Progenitor cell of endocrine pancreas (in vitro differentiated cells): ENCODE results near the gene EPN2. TPM values are rescaled to one million over a fixed set of nuclear protein-coding genes. Genes with fewer than 3 reads are reported as not detected.
"Not testable (repeated sequence)": the region's sequence is repeated elsewhere in the genome, so short reads cannot be mapped to it uniquely, and the experiment has no call there.

Source experiments
- DNase-seq: peaks from one replicate; pipeline ENCODE4 v3.0.0; 2021; ENCODE audit warnings: low spot score; ENCODE audit not compliant: unreplicated experiment
- H3K27ac Mint-ChIP-seq: 2 replicates; pipeline ENCODE4 v1.8.0; 2021; ENCODE audit warnings: mild to moderate bottlenecking, moderate library complexity, mixed read lengths
- H3K27me3 Mint-ChIP-seq: 2 replicates; pipeline ENCODE4 v1.8.0; 2021; ENCODE audit warnings: mixed read lengths
- H3K36me3 Mint-ChIP-seq: 2 replicates; pipeline ENCODE4 v1.8.0; 2022; ENCODE audit warnings: mixed read lengths; ENCODE audit not compliant: insufficient read depth
- H3K4me1 Mint-ChIP-seq: 2 replicates; pipeline ENCODE4 v1.8.0; 2021; ENCODE audit warnings: low read depth, mixed read lengths
- H3K4me3 Mint-ChIP-seq: 2 replicates; pipeline ENCODE4 v1.8.0; 2021; ENCODE audit warnings: low read depth, mild to moderate bottlenecking, moderate library complexity, mixed read lengths
- H3K9me3 Mint-ChIP-seq: 2 replicates; pipeline ENCODE4 v1.8.0; 2021; ENCODE audit warnings: low read depth, mixed read lengths
- total RNA-seq: library from RNA; stranded (reverse); gene quantifications from 2 replicates; pipeline ENCODE4 v1.2.1, GENCODE V29; 2021
- TF ChIP-seq, protein P1 (sequence below): fragments of 200-600 bp; sonication (generic); IDR thresholded peaks from one replicate; pipeline ENCODE4 v1.5.0; 2021; ENCODE audit warnings: antibody characterized with exemption, mild to moderate bottlenecking; ENCODE audit not compliant: unreplicated experiment

The EPN2 gene
- total RNA-seq, 1 donor from 2014 or later = 49.8 TPM

DNA sequence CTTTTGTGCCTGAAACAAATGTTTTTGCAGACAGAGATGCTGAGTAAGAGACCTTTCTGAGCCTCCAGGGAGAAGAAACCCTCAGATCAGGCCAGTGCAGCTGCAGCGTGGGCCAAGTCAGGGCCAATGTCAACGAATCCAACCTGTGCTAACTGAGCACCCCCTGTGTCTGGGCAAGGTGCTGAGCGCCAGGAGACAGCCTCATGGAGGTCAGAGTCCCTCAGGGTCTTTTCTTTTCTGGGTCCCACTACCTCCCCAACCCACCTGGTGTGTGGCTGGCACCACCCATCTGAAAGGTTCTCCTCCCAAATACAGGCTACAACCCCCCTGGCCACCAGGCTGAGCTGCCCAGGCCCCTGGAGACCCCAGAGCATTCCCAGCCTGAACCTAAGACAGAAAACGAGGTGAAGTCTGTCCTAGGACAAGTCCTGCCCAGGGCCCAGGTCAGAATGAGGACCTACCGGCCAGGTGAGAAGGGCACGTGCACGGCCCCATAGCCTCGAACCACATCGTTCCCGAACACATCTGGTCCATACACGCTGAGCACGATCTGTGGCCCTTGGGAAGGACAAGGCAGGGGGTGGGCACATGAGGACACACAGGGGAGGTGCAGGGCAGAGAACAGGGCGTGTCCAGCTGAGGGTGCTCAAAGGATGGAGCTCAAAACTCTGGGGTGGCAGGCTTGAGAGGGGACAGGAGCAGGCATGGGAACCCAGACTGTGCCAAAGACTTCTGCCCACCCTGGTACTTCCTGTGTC lies 110.3 kb downstream of the EPN2 start:
- peaks cover 13% of the 10 kb centered on the region for H3K36me3 Mint-ChIP-seq
- TF ChIP-seq, protein P1, sequence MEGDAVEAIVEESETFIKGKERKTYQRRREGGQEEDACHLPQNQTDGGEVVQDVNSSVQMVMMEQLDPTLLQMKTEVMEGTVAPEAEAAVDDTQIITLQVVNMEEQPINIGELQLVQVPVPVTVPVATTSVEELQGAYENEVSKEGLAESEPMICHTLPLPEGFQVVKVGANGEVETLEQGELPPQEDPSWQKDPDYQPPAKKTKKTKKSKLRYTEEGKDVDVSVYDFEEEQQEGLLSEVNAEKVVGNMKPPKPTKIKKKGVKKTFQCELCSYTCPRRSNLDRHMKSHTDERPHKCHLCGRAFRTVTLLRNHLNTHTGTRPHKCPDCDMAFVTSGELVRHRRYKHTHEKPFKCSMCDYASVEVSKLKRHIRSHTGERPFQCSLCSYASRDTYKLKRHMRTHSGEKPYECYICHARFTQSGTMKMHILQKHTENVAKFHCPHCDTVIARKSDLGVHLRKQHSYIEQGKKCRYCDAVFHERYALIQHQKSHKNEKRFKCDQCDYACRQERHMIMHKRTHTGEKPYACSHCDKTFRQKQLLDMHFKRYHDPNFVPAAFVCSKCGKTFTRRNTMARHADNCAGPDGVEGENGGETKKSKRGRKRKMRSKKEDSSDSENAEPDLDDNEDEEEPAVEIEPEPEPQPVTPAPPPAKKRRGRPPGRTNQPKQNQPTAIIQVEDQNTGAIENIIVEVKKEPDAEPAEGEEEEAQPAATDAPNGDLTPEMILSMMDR = no peak
- peaks cover 8% of the 10 kb centered on the region for H3K4me1 Mint-ChIP-seq
- peak overlapping the region; percentile 86 for H3K27ac Mint-ChIP-seq
- no peak overlapping the region for H3K4me3 Mint-ChIP-seq
- H3K27me3 Mint-ChIP-seq = no peaks in the 10 kb centered on the region
- no peaks in the 10 kb centered on the region for H3K9me3 Mint-ChIP-seq
- no peak for DNase-seq

DNA sequence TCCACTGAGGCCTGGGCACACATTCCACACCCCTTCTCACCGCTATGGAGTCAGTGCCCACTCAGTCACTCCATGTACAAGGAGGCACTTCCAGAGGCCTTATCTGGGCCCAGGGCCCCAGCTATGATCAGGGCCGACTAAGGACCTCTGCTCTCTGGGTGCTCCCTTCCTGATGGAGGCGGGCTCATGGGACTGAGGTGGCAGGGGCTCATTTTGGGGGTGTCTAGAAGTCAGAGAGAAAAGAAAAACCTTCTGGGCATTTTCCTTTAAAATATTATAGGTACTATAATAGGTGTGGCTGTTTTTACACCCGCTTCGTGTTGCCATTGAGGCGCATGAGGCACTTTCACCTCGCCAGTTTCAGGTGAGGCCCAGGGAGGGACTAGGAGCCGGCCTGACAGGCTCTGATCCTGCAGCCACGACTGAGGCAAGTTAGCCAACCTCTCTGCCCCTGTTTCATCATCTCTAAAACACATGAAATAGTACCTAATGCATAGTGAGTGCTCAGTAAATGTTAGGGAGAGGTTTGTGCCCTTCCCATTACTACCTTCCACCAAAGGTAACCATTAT lies 111.0 kb downstream of the EPN2 start:
- H3K36me3 Mint-ChIP-seq = peaks cover 13% of the 10 kb centered on the region
- H3K27me3 Mint-ChIP-seq = no peaks in the 10 kb centered on the region
- no peaks in the 10 kb centered on the region for H3K9me3 Mint-ChIP-seq
- peaks cover 8% of the 10 kb centered on the region for H3K4me1 Mint-ChIP-seq
- no peak overlapping the region for H3K4me3 Mint-ChIP-seq
- DNase-seq = no peak
- TF ChIP-seq, protein P1 = no peak
- peak overlapping the region; percentile 41 for H3K27ac Mint-ChIP-seq

DNA sequence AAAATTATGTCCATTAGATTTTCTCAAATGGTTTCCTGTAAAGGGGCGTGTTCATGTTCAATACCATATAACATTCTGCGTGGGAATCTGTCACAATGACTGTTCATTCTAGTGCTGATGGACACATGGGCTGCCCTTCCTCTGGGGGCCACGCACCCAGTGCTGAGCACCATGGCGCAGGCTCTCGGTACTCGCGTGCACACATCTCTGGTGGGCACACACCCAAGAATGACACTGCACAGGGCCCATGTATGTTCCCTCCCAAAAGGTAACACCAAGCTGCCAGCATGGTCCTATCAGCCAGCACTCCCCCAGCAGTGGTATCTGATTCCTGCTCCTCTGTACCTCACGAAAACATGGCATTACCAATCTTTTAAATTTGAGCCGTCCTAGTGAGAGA lies 111.6 kb downstream of the EPN2 start:
- H3K9me3 Mint-ChIP-seq = no peaks in the 10 kb centered on the region

DNA sequence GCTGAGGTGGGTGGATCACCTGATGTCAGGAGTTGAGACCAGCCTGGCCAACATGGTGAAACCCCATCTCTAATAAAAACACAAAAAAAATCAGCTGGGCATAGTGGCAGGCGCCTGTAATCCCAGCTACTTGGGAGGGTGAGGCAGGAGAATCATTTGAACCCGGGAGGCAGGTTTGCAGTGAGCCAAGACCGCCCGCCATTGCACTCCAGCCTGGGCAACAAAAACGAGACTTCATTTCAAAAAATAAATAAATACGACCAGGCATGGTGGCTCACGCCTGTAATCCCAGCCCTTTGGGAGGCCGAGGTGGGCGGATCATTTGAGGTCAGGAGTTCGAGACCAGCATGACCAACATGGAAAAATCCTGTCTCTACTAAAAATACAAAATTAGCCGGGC lies 116.2 kb downstream of the EPN2 start:
- H3K4me1 Mint-ChIP-seq, H3K4me3 Mint-ChIP-seq, H3K27me3 Mint-ChIP-seq, DNase-seq, H3K9me3 Mint-ChIP-seq, H3K27ac Mint-ChIP-seq: not testable (repeated sequence)
- H3K36me3 Mint-ChIP-seq = peaks cover 13% of the 10 kb centered on the region

More for the DNA sequence above, 111.6 kb downstream of the EPN2 start:
- Mint-ChIP-seq H3K4me1 (peaks cover 8% of the 10 kb centered on the region), H3K27me3 (no peaks in the 10 kb centered on the region), H3K27ac (no peak overlapping the region), H3K4me3 (no peak overlapping the region), H3K36me3 (peaks cover 13% of the 10 kb centered on the region)
- DNase-seq = no peak
- TF ChIP-seq, protein P1 = no peak

DNA sequence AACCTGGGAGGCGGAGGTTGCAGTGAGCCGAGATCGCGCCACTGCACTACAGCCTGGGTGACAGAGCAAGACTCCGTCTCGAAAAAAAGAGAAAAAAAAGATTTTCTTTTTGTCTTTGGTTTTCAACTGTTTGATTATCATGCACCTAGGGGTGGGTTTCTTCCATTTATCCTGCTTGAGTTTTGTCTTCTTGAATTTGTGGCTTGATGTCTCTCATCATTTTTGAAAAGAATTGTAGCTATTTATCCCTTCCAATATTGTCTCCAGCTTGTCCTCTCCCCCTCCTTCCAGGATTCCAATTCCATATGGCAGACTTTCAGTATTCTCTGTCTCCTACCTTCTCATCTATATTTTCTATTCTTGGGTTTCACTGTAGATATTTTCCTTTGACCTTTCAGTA lies 117.6 kb downstream of the EPN2 start:
- peak overlapping the region; percentile 68 for H3K27ac Mint-ChIP-seq
- no peaks in the 10 kb centered on the region for H3K27me3 Mint-ChIP-seq
- H3K36me3 Mint-ChIP-seq = peaks cover 13% of the 10 kb centered on the region
- no peak overlapping the region for H3K4me3 Mint-ChIP-seq
- no peaks in the 10 kb centered on the region for H3K4me1 Mint-ChIP-seq
- no peak for DNase-seq
- TF ChIP-seq, protein P1 = no peak
- H3K9me3 Mint-ChIP-seq = no peaks in the 10 kb centered on the region

DNA sequence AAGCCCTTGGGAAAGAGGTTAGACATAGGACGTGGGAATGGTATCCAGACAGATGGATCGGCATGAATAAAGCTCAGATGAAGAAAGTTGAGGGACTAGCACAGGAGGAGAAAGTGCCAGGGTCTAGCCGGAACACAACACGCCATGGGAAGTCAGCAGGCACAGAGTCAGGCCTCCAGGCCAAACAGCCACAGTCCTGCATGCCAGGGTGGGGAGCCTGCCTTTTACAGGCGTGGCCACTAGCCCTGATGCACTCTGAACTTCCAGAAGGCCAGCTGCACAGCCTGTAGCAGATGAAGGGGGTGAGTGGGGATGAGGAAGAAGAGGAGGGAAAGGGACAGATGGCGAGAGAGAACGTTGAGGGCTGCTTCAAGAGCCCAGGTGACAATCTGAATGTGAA lies 120.2 kb downstream of the EPN2 start:
- H3K9me3 Mint-ChIP-seq = no peaks in the 10 kb centered on the region
- H3K4me1 Mint-ChIP-seq = peaks cover 7% of the 10 kb centered on the region
- no peak overlapping the region for H3K27ac Mint-ChIP-seq
- no peak for DNase-seq
- TF ChIP-seq, protein P1 = no peak
- no peaks in the 10 kb centered on the region for H3K27me3 Mint-ChIP-seq
- H3K4me3 Mint-ChIP-seq = no peak overlapping the region
- peaks cover 4% of the 10 kb centered on the region for H3K36me3 Mint-ChIP-seq
